ENCODE results near the gene SRGAP1.

DNA sequence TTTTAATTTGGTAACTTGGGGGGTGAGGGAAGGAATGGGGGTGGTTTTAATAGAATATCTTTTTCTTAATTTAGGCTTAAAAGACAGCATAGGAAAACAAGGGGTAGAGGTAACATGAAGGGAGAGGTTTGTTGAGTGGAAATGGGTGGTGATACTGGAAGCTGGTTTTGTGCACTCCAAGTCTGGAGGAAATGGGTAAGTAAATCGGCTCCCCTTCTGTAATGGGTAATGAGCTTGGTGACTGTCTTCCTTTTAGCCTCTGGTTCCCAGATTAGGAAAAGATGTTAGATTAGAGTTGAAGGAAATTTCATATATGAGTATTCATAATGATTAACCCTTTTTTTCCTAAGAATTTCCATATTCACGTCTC lies 122.1 kb downstream of the SRGAP1 start:
- TF ChIP-seq, protein P1, sequence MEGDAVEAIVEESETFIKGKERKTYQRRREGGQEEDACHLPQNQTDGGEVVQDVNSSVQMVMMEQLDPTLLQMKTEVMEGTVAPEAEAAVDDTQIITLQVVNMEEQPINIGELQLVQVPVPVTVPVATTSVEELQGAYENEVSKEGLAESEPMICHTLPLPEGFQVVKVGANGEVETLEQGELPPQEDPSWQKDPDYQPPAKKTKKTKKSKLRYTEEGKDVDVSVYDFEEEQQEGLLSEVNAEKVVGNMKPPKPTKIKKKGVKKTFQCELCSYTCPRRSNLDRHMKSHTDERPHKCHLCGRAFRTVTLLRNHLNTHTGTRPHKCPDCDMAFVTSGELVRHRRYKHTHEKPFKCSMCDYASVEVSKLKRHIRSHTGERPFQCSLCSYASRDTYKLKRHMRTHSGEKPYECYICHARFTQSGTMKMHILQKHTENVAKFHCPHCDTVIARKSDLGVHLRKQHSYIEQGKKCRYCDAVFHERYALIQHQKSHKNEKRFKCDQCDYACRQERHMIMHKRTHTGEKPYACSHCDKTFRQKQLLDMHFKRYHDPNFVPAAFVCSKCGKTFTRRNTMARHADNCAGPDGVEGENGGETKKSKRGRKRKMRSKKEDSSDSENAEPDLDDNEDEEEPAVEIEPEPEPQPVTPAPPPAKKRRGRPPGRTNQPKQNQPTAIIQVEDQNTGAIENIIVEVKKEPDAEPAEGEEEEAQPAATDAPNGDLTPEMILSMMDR (conservative IDR thresholded peaks at IDR 0.05) = no peak
- TF ChIP-seq ZFX (IDR thresholded peaks at IDR 0.05) = no peak

Measured in C4-2B (cell line).